GM21515 (cell line): Measurements from ENCODE around the gene ASB1.
"Not testable (repeated sequence)": the region's sequence is repeated elsewhere in the genome, so short reads cannot be mapped to it uniquely, and the experiment has no call there.

Experiments
- ATAC-seq: cut with Tn5 transposase; IDR thresholded peaks from one replicate; pipeline ENCODE4 v1.9.1; 2021; ENCODE audit not compliant: unreplicated experiment

ASB1 gene

DNA sequence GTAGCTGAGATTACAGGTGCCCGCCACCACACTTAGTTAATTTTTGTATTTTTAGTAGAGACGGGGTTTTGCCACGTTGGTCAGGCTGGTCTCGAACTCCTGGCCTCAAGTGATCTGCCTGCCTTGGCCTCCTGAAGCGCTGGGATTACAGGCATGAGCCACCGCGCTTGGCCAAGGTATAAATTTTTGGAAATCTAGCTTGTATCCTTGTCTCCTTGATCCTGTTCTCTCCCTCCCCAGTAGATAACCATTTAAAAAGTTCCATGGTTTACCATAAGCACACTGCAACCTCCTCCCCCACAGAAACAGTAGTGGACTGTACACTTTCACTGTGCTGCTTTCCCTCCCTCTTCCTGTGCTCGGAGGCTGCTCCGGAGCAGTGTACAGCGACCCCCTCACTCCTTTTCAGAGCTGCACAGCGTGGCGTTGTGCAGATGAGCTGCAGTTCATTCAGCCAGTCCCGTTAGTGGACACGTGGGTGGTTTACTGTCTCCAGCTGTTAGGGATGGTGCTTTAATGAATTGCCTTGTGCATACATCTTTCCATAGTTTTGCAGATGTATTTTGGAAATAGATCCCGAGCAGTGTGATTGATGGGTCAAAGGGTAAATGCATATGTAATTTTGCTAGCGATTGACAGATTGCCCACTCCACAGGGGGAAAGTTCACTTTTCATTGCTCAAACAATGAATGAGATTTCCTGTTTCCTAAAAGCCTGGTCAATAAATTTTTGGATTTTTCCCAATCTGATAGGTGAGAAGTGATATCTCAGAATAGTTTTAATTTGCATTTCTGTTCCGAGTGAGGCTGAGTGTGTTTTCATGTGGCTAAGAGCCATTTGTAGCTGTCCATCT lies 14.8 kb downstream of the ASB1 start:
- ATAC-seq, result no peak

DNA sequence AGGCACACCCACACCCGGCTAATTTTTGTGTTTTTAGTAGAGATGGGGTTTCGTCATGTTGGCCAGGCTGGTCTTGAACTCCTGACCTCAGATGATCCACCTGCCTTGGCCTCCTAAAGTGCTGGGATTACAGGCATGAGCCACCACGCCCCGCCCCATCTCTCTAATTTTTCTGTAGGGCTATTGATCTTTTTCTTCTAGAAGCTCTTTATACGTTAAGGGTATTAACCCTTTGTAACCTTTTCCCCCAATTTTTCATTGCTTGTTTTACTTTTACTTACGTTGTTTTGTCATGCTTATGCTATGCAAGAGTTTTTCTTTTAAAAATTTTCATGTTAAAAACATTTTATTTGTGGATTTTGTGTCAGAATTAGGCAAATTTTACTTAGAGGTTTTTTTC lies 15.5 kb downstream of the ASB1 start:
- ATAC-seq, result not testable (repeated sequence)

DNA sequence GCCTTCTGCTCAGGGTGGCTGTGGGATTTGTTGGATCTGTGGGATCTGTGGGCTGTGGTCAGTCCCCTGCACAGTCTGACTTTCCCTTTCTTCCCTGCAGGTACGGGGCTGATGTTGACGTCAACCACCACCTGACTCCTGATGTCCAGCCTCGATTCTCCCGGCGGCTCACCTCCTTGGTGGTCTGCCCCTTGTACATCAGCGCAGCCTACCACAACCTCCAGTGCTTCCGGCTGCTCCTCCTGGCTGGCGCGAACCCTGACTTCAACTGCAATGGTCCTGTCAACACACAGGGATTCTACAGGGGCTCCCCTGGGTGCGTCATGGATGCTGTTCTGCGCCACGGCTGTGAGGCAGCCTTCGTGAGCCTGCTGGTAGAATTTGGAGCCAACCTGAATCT lies 17.5 kb downstream of the ASB1 start:
- ATAC-seq, result no peak

DNA sequence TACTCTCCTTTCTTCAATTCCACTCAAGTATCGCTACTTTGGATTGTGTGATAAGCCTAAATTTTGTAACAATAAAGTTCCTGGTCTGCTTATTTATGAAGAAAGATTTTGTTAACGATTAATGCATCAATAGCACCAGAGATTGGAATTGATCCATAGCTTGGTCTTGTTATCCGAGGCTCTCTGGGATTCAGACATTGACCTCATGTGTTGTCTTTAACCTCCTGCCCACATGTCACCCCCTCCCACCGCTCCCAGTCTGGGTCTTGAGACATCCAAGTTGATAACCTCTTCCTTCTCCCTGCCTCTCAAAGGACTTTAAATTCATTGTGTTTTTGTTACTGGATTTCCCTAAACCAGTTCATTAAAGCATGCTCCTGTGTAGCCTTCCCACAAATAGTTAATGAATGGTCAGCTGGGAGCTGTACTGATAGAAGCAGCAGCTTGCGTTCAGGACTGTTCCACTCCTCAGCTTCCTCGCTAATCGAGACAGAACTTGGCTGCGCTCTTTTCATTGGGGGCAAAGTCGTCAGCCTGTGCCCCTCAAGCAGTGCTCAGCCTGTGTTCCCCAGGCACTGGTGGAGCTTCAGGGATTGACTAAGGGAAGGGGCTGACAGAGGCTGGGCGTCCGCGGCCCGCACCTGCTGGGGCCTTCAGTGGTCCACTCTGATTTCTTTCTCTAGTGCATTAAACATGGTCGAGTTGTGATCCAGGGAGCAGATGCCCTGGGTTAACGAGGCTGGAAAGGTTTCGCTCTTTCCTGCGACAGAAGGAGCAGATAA lies 18.9 kb downstream of the ASB1 start:
- no peak for ATAC-seq

DNA sequence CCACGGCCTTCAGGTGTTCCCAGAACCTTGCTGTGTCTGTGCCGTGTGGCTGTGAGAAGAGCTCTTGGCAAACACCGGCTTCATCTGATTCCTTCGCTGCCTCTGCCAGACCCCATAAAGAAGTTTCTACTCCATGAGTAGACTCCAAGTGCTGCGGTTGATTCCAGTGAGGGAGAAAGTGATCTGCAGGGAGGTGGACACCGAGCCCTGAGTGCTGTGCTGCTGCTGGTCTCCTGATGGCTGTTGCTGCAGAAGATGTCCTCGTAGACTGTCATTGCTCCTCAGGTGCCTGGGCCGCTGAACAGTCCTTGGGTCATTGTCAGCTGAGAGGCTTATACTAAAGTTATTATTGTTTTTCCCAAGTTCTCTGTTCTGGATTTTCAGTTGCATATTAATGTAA lies 19.6 kb downstream of the ASB1 start:
- ATAC-seq, result no peak

DNA sequence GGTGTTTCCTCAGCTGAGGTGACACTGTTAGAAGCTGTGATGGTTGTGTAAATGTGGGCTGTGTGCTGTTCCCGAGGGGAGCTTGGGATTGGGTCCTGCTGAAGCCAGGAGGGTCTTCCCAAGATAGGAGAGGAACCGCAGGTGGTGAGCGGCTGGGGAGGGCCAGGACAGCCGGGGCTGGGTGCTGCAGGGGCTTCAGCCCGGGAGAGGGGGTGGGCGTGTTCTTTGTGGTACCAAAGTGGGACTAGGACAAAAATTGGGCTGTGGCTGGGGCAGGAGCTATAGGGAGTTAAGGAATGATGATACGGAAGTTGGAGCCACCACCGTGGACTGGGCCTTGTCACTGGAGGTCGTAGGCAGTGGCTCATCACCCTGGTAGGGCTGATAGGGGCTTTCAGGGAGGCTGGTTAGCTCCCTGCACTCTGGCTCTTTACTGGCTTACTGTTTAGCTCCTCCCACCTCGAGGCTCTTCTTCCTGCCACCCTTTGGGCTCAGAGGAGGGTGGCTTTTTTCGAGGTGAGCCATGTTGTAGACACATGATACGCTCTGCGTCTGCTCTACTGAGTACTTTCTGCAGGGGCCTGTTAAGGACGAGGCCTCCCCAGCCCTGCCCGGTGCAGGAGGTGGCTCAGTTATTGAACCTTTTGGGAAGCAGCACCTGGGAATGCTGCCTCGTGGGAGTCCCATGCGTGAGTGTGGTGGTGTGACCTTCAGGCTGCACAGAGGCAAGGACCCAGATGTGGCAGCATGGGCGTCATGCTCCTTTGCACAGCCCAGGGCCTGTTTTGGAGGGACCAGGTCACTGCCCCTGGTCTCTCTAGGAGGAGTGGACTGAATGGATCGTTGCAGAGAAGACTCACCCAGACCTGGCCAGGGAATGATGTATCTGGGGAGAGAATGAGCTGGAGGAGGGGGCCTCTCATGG lies 21.6 kb downstream of the ASB1 start:
- ATAC-seq, result no peak

DNA sequence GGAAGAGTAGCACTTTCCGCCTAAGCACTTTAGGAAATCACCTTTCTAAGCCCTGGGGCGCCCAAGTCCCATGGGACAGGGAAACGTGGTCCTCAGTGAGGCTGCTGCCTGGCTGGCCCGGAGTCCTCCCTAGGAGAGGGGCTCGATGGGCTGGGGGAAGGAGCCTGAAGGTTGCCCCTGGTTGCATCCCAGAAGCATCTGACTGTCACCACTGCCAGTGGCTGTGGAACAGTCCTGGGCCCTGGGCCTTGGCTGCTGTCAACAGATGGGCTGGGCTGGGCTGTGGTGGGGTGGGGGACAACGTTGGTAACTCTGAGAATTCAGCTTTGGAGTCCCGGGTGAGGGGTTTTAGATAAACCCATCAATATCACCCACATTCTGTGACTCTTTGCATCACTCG lies 22.5 kb downstream of the ASB1 start:
- ATAC-seq, result no peak

DNA sequence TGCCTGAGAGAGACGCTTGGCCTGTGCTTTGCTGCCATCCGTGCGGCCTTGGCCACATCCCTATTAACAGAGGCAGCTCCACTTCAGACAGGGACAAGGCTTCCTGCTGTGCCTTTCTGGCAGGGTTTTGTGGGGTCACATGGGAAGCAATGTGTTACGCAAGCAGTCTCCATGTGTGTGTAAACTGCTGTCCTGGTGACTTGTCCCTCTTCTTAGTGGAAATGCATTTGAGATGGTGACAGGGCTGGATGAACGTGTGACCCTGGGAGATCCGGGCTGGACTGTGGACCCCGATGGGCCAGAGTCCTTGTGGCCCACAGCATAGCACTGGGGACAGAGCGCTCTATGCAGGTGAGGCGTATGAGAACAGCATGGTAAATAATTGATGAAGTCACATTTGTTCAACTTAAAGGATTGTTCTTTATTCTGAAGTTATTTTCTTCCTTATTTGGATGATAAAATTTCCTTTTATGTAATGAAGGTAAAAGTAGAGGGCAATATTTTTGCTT lies 23.2 kb downstream of the ASB1 start:
- ATAC-seq, result no peak

DNA sequence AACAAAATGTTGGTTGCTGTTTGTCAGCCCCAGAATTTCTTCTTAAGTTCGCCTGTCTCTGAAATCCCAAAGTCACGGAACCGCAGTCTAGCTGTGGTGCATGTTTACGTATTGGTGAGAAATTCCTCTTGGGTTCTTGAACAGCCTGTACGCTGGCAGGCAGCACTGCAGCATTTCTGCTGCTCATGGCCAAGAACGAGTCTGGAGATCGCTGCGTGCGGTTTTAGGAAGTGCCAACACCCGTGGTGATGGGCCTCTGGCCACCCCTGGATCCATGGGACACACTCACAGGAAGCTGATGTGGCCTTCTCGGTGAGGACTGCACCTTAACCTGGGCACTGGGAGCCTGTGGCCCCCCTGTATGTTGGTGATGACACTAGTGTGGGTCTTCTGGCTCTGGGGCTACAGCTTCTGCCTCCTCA lies 23.7 kb downstream of the ASB1 start:
- no peak for ATAC-seq

DNA sequence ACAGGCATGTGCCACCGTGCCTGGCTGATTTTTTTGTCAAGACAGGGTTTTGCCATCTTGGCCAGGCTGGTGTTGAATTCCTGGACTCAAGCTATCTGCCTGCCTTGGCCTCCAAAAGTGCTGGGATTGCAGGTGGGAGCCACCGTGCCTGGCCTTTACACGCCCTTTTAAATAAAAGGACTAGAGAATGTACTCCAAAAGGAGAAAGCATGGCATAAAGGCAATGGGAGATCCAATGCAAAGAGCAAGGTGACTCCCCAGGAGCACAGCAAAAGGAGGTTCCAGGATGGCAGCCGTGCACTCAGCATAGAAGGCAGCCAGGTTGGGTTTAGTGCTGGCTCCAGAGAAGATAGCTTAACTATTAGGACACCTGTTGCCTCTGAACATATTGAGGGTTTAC lies 27.1 kb downstream of the ASB1 start:
- ATAC-seq, result no peak

DNA sequence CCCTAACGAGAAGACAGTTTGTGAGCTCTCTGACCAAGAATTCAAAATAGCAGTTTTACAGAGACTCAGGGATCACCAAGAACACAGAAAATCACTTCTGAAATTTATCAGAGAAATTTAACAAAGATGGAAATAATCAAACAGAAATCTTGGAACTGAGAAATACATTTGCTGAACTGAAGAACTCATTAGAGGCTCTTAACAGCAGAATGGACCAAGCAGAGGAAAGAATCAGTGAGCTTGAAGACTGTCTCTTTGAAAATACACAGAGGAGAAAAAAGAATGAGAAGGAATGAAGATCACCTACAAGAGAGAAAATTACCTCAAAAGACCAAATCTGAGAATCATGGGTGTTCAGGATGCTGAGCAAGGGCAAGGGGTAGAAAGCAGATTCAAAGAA lies 29.7 kb downstream of the ASB1 start:
- ATAC-seq, result no peak

DNA sequence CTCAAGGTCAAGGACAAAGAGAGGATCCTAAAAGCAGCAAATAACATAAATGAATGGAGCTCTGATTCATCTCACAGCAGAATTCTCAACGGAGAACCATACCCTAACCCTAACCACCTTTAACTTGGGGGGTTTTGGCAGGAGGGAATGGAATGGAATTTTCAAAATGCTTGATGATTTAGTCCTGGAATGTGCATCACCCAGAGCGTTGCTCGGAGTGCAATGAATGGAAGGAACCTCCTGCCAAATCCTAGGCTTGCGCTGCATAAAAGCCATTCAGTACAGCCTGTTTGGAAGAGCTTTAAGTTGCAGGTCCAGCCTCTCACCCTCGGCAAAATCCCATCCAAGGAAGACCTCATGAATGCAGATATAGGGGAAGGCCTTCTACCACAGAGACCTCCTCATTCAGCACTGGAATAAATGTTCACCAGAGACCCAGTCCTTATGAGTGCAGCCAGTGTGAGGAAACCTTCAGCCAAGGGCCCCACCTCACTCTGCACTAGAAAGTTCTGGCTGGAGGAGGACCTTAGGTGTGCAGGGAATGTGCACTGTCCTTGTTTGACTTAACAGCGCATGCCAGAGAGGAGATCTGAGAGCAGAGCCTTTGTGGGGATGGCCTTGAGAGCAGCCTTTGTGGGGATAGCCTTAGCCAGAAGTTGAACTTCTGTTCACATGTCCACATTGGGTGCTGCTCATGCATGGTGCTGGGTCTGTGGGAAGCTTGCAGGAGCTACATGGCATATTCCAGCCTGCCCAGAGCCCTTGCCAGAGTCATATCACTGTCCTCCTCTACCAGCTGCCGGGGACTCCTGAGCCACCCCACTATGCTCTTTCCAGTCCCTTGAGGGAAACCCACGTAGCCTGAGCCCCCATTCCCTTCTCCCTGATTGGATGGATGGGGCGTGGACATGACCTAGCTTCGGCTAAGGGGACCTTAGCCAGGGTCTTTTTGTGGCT lies 30.5 kb downstream of the ASB1 start:
- ATAC-seq, result no peak

DNA sequence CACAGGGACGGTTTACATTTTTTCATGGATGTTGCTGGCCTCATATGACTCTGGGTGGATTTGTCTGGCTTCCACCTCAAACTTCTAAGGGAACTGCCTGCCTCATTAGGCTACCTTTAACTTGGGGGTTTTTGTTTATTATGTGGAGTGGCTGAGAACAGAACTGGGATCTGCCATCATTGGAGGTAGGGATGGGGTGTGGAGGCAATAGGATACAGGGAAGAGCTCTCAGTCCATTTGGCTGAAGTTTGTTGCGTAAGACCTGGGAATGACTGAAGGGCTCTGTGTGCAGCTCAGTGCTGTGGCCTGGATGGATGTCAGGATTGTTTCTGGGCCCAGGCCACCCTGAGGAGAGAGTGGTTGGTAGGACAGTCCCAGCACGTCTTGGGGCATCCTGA lies 31.2 kb downstream of the ASB1 start:
- no peak for ATAC-seq

DNA sequence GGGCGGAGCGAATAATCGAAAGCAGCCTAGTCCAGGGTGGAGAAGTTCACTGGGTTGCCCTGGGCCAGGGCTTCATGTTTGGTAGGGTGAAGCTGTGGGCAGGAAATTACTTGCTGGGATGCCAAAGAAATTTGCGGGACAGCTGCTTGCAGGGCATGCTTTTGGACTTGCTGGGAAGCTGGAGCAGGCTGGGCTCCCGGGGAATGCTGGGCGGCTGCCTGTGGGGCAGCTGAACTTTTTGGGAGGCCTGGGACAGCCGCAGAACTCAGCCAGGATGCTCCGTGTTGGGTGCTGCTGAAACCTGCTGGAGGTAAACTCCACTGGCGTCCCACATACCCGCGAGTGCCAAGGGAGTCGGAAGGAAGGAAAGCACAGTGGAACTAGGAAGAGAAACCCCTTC lies 31.9 kb downstream of the ASB1 start:
- ATAC-seq, result no peak

DNA sequence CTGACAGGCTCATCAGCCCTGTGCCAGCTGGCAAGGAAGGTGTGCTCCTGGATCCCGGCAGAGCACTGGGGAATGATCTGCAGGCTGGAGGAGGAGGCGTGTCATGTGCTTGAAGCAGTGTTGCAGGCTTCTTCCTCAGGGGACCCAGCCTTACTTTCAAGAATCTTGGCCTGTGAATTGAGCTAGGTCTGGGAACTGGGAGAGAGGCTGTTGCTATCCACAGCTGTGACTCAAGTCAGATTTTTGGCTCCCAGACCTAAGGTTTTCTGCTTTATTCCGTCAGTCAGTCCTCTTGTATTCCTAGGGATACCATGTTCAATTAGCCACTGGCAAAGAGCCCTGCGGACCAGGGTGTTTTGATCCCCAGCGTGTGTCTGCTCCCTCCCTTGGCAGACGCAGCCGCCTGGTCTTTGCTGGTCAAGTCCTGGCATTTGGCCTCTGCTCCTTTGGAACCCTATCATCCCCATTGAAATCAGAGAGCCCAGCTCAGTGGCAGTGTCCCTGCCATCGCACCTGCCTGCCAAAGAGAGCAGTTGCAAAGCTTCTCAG lies 32.4 kb downstream of the ASB1 start:
- no peak for ATAC-seq

DNA sequence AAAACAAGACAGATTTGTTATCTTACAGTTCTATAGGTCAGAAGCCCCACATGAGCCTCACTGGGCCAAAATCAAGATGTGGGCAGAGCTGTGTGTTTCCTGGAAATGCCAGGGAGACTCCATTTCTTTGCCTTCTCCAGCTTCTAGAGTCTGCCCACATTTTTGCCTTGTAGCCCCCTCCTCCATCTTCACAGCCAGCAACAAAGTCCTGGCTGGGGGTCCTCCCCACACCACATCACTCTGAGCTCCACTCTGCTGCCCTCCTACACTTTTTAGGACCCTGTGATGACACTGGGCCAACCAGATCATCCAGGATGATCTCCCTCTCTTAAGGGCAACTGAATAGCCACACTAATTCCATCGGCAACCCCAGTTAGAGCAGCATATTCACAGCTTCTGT lies 34.3 kb downstream of the ASB1 start:
- no peak for ATAC-seq

DNA sequence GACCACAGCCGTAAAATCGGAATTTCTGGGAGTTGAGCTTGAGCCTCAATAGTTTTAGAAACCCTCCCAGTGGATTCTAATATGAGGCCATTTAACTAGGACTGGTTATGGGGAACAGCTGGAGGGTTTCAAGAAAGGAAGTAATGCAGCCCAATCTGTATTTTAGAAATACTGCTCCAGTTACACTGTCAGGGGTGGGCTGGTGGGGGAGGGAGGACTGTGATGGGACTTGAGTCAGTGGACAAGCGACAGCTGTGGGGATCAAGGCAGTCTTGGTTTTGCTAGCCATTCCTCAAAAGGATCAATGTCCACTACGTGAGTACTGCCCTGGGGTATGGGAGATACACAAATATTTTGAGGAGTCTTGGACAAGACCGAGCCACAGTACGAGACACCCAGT lies 34.8 kb downstream of the ASB1 start:
- no peak for ATAC-seq

DNA sequence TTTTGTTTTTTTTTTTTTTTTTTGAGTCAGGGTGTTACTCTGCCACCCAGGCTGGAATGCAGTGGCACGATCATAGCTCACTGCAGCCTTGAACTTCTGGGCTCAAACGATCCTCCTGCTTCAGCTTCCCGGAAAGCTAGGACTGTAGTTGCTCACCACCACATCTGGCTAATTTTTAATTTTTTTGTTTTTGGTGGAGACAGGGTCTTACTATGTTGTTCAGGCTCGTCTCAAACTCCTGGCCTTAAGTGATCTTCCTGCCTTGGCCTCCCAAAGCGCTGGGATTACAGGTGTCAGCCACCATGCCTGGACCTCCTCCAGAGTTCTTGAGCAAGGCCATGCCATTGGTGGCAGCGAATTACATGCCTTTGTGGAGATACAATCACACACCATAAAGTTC lies 35.2 kb downstream of the ASB1 start:
- ATAC-seq, result no peak

DNA sequence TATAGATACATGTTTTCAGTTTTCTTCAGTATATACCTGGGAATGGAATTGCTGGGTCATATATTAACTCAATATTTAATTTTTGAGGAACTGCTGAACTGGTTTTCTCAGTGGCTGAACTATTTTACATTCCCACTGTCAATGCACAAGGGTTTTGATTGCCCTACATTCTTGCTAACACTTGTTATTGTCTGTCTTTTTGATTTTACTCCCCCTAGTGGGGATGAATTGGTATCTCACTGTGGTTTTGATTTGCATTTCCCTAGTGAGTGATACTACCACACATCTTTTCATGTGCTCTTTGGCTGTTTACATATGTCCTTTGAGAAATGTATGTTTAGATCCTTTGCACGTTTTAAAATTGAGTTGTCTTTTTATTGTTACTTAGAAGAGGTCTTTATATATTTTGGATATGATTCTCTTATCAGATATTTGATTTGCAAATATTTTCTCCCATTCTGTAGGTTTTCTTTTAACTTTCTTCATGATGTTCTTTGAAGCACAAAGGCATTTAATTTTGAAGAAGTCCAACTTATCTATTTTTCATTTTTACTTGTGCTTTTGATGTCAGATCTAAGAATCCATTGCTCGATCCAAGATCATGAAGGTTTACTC lies 36.2 kb downstream of the ASB1 start:
- ATAC-seq, result no peak
